Measurements from ENCODE around the gene FAM219B.

The FAM219B gene

GRCh38 chr15:74872702-74873035 lies 34.0 kb downstream of the FAM219B start:
- DNase-seq: no peak

- peak; percentile 48 to 56 for DNase-seq
Observed at GRCh38 chr15:74870436-74871215, 36.0 kb downstream of the FAM219B start.

- peak; percentile 94 to 96 for DNase-seq
Observed at GRCh38 chr15:74869726-74870407, 36.8 kb downstream of the FAM219B start.

- DNase-seq: no peak
Observed at GRCh38 chr15:74869372-74869725, 37.3 kb downstream of the FAM219B start.

- peak; percentile 96 for DNase-seq
Observed at GRCh38 chr15:74868059-74868458, 38.6 kb downstream of the FAM219B start.

- DNase-seq: no peak
Observed at GRCh38 chr15:74867466-74868038, 39.1 kb downstream of the FAM219B start.

- no peak for DNase-seq
Observed at GRCh38 chr15:74866090-74866489, 40.6 kb downstream of the FAM219B start.

GRCh38 chr15:74865316-74865715 lies 41.3 kb downstream of the FAM219B start:
- no peak for DNase-seq

GRCh38 chr15:74864296-74864695 lies 42.4 kb downstream of the FAM219B start:
- DNase-seq: no peak

- DNase-seq: no peak
Observed at GRCh38 chr15:74863239-74864056, 43.2 kb downstream of the FAM219B start.

GRCh38 chr15:74858369-74858740 lies 48.3 kb downstream of the FAM219B start:
- peak; percentile 24 to 25 for DNase-seq

- DNase-seq: no peak
Observed at GRCh38 chr15:74857671-74858368, 48.8 kb downstream of the FAM219B start.

- DNase-seq: no peak
Observed at GRCh38 chr15:74857082-74857655, 49.5 kb downstream of the FAM219B start.

- no peak for DNase-seq
Observed at GRCh38 chr15:74856537-74856936, 50.1 kb downstream of the FAM219B start.

GRCh38 chr15:74855857-74856256 lies 50.8 kb downstream of the FAM219B start:
- no peak for DNase-seq

GRCh38 chr15:74854453-74855022 lies 52.1 kb downstream of the FAM219B start:
- DNase-seq: no peak

- no peak for DNase-seq
Observed at GRCh38 chr15:74851960-74852359, 54.7 kb downstream of the FAM219B start.

GRCh38 chr15:74850393-74850792 lies 56.3 kb downstream of the FAM219B start:
- DNase-seq: no peak
